OCI-LY1 (cell line): Measurements from ENCODE around the gene CTNNA2.

Experiments used
- H2AFZ ChIP-seq: fragments of 200-600 bp; sonication (generic), shearing (Covaris generic); 2 replicates; pipeline ENCODE4 v1.6.0; 2014; ENCODE audit warnings: antibody characterized with exemption, mild to moderate bottlenecking, low read length
- H3F3A ChIP-seq: fragments of 200-600 bp; sonication (generic), shearing (Covaris generic); 2 replicates; pipeline ENCODE4 v1.6.0; 2014; ENCODE audit warnings: mild to moderate bottlenecking, antibody characterized with exemption, low read length, moderate library complexity; ENCODE audit not compliant: insufficient read depth
- H3K27ac ChIP-seq: fragments of 200-600 bp; sonication (generic); 2 replicates; pipeline ENCODE4 v1.5.1; 2014; ENCODE audit warnings: low read length, mixed run types, mild to moderate bottlenecking, low read depth; ENCODE audit not compliant: poor library complexity, severe bottlenecking
- H3K27me3 ChIP-seq: fragments of 200-600 bp; sonication (generic); 2 replicates; pipeline ENCODE4 v1.6.0; 2014; ENCODE audit warnings: antibody characterized with exemption, mild to moderate bottlenecking, low read length, moderate library complexity; ENCODE audit not compliant: insufficient read depth
- H3K36me3 ChIP-seq: fragments of 200-600 bp; sonication (generic); 2 replicates; pipeline ENCODE4 v1.6.1; 2014; ENCODE audit warnings: mild to moderate bottlenecking, antibody characterized with exemption, low read length, moderate library complexity, mixed read lengths; ENCODE audit not compliant: insufficient read depth
- H3K4me1 ChIP-seq: fragments of 200-600 bp; sonication (generic); 2 replicates; pipeline ENCODE4 v1.5.1; 2014; ENCODE audit warnings: mild to moderate bottlenecking, low read length, moderate library complexity; ENCODE audit not compliant: insufficient read depth, severe bottlenecking
- H3K4me2 ChIP-seq: fragments of 200-600 bp; sonication (generic), shearing (Covaris generic); 2 replicates; pipeline ENCODE4 v1.6.1; 2014; ENCODE audit warnings: low read length
- H3K4me3 ChIP-seq: fragments of 200-600 bp; sonication (generic); 2 replicates; pipeline ENCODE4 v1.5.1; 2014; ENCODE audit warnings: low read length, low read depth, mild to moderate bottlenecking, mixed read lengths; ENCODE audit not compliant: poor library complexity, severe bottlenecking
- H3K79me2 ChIP-seq: fragments of 200-600 bp; shearing (Covaris generic); 2 replicates; pipeline ENCODE4 v1.6.1; 2016; ENCODE audit warnings: mixed run types, low read length, mixed read lengths; ENCODE audit not compliant: insufficient read depth
- H3K9ac ChIP-seq: fragments of 200-600 bp; sonication (generic), shearing (Covaris generic); 2 replicates; pipeline ENCODE4 v1.6.1; 2014; ENCODE audit warnings: mild to moderate bottlenecking, low read length, mixed read lengths
- H3K9me2 ChIP-seq: fragments of 200-600 bp; sonication (generic), shearing (Covaris generic); 2 replicates; pipeline ENCODE4 v1.6.1; 2014; ENCODE audit warnings: low read depth, mild to moderate bottlenecking, low read length, mixed read lengths
- H3K9me3 ChIP-seq: fragments of 200-600 bp; shearing (Covaris generic); 2 replicates; pipeline ENCODE4 v1.6.1; 2014; ENCODE audit warnings: low read length, mixed read lengths
- H4K20me1 ChIP-seq: fragments of 200-600 bp; sonication (generic), shearing (Covaris generic); 2 replicates; pipeline ENCODE4 v1.6.0; 2016; ENCODE audit warnings: mild to moderate bottlenecking, low read length; ENCODE audit not compliant: insufficient read depth
- CTCF ChIP-seq: fragments of 200-600 bp; sonication (generic), shearing (Covaris generic); IDR thresholded peaks from 2 replicates; pipeline ENCODE4 v1.5.1; 2017; ENCODE audit warnings: mild to moderate bottlenecking, antibody characterized with exemption, low read length, moderate library complexity, mixed read lengths
- EZH2 ChIP-seq: fragments of 200-600 bp; sonication (generic), shearing (Covaris generic); IDR thresholded peaks from 2 replicates; pipeline ENCODE4 v1.8.0; 2017; ENCODE audit warnings: borderline replicate concordance, mixed run types, mild to moderate bottlenecking, antibody characterized with exemption, low read length, moderate library complexity, mixed read lengths

CTNNA2 gene

GRCh38 chr2:80338794-80339193, 825.9 kb downstream of the CTNNA2 start:
- H3K9ac ChIP-seq = no peak overlapping the region

GRCh38 chr2:80340022-80340421, 827.2 kb downstream of the CTNNA2 start:
- Histone ChIP-seq H4K20me1 (no peaks in the 10 kb centered on the region), H3K79me2 (no peaks in the 10 kb centered on the region)
- TF ChIP-seq CTCF (no peak), EZH2 (no peak)

More at GRCh38 chr2:80338794-80339193, 825.9 kb downstream of the CTNNA2 start:
- H3K4me2 ChIP-seq = no peak overlapping the region
- no peak overlapping the region for H3K4me3 ChIP-seq
- no peaks in the 10 kb centered on the region for H3K27me3 ChIP-seq
- H2AFZ ChIP-seq = no peak overlapping the region
- H3K4me1 ChIP-seq = no peaks in the 10 kb centered on the region
- no peaks in the 10 kb centered on the region for H3K79me2 ChIP-seq
- H3K36me3 ChIP-seq = no peaks in the 10 kb centered on the region
- no peaks in the 10 kb centered on the region for H3F3A ChIP-seq
- H3K27ac ChIP-seq = no peak overlapping the region
- TF ChIP-seq CTCF = no peak
- no peak for TF ChIP-seq EZH2
- H4K20me1 ChIP-seq = no peaks in the 10 kb centered on the region
- H3K9me3 ChIP-seq = no peaks in the 10 kb centered on the region
- no peaks in the 10 kb centered on the region for H3K9me2 ChIP-seq

GRCh38 chr2:80348078-80348477, 835.2 kb downstream of the CTNNA2 start:
- Histone ChIP-seq H3K79me2 (no peaks in the 10 kb centered on the region), H3K4me2 (no peak overlapping the region), H4K20me1 (no peaks in the 10 kb centered on the region), H3K4me3 (no peak overlapping the region), H3K27me3 (no peaks in the 10 kb centered on the region), H3K9me2 (no peaks in the 10 kb centered on the region), H3K4me1 (no peaks in the 10 kb centered on the region), H3F3A (no peaks in the 10 kb centered on the region), H3K27ac (no peak overlapping the region), H3K9ac (no peak overlapping the region), H2AFZ (no peak overlapping the region), H3K9me3 (no peaks in the 10 kb centered on the region), H3K36me3 (no peaks in the 10 kb centered on the region)
- TF ChIP-seq EZH2 = no peak
- TF ChIP-seq CTCF = no peak

More at GRCh38 chr2:80340022-80340421, 827.2 kb downstream of the CTNNA2 start:
- no peak overlapping the region for H3K4me2 ChIP-seq
- H3K9ac ChIP-seq = no peak overlapping the region
- no peaks in the 10 kb centered on the region for H3K4me1 ChIP-seq
- no peaks in the 10 kb centered on the region for H3K9me3 ChIP-seq
- no peak overlapping the region for H2AFZ ChIP-seq
- H3K27ac ChIP-seq = no peak overlapping the region
- no peaks in the 10 kb centered on the region for H3K27me3 ChIP-seq
- no peaks in the 10 kb centered on the region for H3K9me2 ChIP-seq
- no peaks in the 10 kb centered on the region for H3F3A ChIP-seq
- no peaks in the 10 kb centered on the region for H3K36me3 ChIP-seq
- no peak overlapping the region for H3K4me3 ChIP-seq
